GM18498 (cell line): ENCODE measurements around the gene PTH1R.

ENCODE experiments used
- ATAC-seq: cut with Tn5 transposase; IDR thresholded peaks from one replicate; pipeline ENCODE4 v1.9.1; 2021; ENCODE audit warnings: mild to moderate bottlenecking, moderate library complexity; ENCODE audit not compliant: unreplicated experiment

PTH1R gene

GRCh38 chr3:46877406-46878125 lies at the start of gene PTH1R:
PTH1R (plus strand) TSS chr3:46877721; CDS start chr3:46883560, 5,839 bp downstream.
- ATAC-seq = no peak

DNA sequence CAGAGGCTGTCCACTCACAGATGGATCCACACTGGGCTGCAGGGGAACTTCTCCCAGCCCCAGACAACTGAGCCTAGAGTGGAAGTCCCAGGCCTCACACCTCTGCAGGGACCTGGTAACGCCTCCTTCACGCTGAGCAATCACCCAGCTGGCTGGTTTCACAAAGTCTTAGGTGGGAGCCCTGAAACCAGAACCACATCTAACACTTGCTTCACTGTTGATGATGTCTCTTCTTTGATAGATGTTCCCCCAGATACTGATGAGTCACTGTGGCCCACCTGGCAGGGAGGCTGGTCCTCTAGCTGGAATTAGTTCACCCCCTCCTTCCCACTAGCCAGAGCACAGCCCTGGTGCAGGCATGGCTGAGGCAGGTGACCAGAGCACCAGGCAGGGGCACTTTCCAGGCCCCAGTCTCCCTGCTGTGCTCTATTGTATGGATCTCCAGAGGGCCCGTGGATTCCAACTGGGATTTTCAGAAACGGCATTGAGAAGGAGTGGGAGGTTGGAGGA lies 47.8 kb upstream of the PTH1R start:
- ATAC-seq = peak; percentile 92

GRCh38 chr3:46830801-46831200 lies 46.7 kb upstream of the PTH1R start:
- ATAC-seq = no peak

DNA sequence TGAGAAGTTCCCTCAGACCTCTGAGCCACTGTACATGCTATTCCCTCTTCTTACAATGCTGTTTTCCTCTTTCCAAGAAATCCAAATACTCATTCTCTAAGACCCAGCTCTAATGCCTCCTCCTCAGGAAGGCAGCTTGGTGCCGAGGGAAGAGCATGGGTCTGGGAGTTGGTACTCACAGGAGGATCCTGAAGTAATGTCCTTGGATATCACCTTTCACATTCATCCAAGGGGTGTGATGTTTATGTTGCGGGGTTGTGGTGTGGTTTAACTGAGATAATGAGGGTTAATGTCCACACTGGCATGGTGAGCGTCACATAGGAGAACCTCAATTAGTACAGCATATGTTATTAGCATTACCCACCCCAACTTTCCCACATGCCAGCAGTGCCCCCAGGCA lies 46.2 kb upstream of the PTH1R start:
- no peak for ATAC-seq

DNA sequence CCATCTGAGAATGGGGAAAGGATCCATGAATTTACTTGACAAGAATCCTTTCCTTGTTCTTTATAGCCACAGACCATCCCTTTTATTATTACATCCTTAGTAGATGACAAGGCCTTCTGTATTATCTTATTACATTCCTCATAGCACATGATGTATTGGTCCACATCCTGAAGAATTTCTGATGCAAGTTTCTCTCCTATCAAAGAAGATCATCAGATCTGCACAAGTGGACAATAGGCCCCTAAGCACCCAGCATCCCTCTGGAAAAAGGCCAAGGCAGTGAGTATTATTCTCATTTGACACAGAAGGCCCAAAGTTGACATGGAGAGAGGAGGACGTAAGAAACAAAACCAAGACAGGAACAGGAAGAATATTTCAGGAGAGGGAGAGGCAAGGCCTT lies 45.7 kb upstream of the PTH1R start:
- ATAC-seq = no peak

DNA sequence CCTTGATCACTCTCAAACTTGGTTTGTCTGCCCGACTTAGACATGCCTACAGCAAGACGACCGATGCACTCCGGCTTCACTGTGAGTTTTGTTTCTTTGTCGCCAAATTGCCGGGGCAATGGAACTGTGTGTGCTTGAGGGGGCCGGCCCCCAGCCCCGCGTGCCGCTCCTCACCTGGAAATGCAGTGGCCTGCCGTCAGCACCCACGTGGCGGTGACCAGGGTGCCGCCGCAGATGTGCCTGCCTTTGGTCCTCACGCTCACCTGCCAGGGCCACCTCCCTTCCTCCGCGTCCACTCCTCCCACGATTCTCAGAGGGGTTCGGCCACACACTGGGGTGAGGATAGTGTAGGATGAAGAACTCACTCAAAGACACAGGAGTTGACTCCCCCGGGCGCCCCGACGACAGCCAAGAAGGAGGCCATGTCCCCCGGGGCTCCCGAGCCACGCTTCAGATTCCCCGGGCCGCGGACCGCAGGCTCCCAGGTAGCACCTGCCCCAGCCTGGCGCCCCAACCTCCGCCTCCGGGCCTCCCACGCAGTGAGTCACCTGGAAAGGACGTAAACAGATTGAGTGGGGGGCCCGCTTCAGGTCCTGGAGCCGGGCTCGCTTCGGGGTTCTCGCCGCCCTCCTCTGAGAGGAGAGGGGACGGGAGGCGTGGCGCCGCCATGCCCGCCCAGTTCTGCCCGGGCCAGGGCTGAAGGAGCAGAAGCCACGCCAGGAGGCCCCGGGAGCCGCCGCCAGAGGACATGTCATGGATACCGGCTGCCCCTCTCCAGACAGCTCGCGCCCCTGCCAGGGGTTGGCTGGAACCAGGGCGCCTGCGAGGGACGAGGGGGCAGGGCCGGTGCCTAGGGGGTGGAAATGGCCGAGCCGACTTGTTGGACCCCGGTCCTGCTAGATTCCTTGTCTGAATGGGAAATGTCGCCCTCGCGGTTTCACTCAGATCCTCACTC lies 43.9 kb upstream of the PTH1R start:
- ATAC-seq = no peak

DNA sequence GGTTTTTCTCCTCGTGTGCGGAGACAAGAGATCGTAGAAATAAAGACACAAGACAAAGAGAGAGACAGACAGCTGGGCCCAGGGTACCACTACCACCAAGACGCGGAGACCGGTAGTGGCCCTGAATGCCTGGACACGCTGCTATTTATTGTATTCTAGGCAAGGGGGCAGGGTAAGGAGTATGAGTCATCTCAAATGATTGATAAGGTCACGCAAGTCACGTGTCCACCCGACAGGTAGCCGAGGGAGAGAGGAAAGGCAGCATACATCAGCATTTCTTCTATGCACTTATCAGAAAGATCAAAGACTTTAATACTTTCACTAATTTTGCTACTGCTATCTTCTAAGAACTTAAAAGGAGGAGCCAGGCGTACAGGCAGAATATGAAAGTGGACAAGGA lies 42.5 kb upstream of the PTH1R start:
- ATAC-seq = no peak

DNA sequence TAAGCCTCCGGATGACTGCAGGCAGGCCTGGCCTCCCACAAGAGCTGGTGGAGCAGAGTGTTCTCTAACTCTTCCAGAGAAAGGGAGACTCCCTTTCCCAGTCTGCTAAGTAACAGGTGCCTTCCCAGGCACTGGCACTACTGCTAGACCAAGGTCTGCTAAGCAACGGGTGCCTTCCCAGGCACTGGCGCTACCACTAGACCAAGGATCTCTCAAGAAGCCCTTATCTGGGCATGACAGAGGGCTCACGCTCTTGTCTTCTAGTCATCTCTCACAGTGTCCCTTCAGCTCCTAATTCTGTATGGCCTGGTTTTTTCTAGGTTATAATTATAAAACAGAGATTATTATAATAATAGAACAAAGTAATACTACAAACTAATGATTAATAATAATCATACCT lies 42.0 kb upstream of the PTH1R start:
- no peak for ATAC-seq

DNA sequence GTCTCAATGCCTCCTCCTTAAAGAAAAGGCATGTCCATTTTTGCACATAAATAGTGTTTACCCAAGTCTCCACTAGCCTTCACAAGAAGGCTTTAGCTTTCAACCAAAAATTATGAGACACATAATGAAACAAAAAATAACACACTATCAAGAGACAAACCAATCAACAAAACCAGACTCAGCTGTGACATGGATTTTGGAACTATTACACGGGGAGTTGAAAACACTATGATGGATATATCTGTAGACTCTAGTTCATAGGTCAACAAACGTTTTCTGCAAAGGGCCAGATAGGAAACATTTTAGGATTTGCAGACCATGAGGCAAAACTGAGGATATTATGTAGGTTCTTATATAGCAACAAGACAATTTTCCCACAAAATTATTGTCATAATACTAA lies 39.2 kb upstream of the PTH1R start:
- ATAC-seq = no peak

GRCh38 chr3:46840491-46840890 lies 37.0 kb upstream of the PTH1R start:
- ATAC-seq = no peak

DNA sequence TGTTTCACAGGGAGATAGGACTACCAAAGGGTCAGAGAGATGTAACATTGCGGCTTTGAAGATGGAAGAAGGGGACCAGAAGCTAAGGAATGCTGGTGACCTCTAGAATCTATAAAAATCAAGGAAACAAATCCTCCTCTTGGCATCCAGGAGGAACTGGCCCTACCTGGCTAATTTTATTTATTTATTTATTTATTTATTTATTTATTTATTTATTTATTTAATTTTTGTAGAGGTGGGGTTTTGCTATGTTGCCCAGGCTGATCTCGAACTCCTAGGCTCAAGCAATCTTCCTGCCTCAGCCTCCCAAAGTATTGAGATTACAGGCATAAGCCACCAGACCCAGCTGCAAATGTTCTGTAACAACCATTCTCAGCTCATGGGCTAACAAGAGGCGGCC lies 34.0 kb upstream of the PTH1R start:
- no peak for ATAC-seq

GRCh38 chr3:46844397-46844796 lies 33.1 kb upstream of the PTH1R start:
- ATAC-seq = no peak

DNA sequence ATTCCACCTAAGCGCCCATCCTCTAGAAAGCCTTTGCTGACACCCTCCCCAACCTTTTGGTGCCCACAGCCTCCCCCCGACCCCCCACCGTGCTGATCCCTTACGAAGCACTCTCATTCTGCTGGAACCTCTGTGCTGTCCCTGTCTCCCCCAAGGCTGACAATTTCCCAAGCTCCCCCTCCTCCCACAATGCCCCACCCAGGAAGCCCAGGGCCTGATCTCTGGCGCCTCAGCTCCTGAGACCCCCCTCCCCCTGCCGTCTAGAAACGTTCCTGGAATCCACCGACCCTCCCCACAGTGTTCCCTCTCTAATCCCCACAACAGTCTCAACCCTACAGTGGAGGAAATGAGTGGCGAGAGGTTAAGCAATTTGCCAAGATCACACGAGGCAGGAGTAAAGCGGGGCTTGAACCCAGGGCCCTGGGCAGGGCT lies 32.6 kb upstream of the PTH1R start:
- no peak for ATAC-seq

GRCh38 chr3:46845397-46845859 lies 32.1 kb upstream of the PTH1R start:
- peak; percentile 55 for ATAC-seq

GRCh38 chr3:46845860-46846623 lies 31.5 kb upstream of the PTH1R start:
- peak; percentile 77 for ATAC-seq

GRCh38 chr3:46846624-46847542 lies 30.6 kb upstream of the PTH1R start:
- ATAC-seq = no peak

DNA sequence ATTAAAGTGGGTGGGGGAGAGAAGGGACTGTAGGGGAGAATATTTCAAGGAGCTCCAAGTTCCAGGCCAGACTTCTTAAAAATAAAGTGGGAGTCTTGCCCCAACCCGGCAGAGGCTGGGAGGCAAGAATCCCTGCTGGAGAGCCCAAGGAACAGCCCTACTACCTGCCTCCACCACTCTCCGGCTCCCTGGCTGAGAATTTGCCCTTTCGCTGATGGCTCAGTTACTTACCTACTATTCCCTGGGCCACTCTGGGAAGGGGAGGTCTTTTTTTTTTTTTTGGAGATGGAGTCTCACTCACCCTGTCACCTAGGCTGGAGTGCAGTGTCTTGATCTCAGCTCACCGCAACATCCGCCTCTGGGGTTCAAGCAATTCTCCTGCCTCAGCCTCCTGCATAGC lies 29.8 kb upstream of the PTH1R start:
- ATAC-seq = no peak

DNA sequence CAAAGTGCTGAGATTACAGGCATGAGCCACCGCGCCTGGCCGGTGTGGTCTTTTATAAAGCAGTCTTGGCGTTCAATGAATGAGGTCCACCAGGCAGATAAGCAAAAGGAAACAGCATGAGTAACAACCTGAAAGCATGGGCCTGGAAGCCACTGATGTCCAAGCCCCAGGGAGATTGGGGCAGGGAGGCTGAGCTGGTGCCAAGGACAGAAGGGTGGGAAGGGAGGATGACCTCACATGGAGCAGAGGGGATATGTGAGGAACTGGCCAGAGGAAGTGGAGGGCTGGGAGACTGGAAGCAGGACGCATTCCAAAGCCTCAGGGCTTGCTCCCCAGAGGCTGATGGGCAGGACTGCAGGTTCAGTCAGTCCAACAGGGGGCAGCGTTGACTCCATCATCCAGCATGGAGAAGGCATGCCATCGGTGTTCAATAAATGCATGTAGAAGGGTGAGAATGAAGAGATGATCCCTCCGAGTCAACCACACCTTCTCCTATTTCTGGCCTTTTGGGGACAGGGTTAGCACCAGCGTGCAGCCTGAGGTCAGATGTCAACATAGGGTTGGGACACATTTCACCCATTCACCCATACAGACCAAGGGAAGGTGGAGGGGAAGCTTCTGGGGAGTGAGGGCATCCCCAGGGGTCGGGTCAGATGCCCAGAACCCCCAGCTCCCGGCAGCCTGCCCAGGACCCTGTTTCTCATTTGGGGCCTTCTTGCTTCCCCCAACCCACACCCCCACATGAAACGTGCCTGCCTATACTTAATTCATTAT lies 29.1 kb upstream of the PTH1R start:
- no peak for ATAC-seq

DNA sequence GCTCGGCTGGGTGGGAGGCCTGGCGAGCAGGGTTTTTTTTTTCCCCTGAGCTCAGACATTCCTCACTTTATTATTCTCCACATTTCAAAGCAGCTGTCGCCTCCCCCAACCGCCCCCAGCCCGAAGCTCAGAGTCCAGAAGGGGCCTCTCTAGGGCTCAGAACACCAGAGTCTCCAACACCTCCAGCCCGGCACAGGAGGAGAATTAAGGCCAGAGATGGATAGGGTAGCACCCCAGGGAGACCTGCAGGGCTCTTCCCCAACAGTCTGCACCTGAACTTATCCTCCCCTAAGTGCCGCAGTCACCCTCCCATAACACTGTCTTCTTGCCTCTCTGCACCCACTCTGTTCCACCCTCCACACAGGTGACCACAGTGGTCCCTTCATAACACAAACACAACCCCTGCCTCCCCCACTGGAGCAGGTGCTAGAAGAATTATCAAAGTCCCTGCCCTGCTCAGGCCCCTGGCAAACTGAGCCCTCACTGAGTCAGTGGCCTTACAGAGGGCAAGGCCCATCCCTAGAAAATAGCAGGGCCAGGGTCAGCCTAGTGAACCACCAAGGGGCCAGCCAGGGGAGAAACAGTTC lies 28.4 kb upstream of the PTH1R start:
- ATAC-seq = no peak
